Endothelial cell of umbilical vein (primary cell): ENCODE measurements around the gene SLCO2A1. TPM values are rescaled to one million over a fixed set of nuclear protein-coding genes. Genes with fewer than 3 reads are reported as not detected.

Experiments
- BruUV-seq: library from RNA; stranded (reverse); fragments of 400-500 nt; replicated peaks from 2 replicates; lab custom pipeline; 2021; lab: Mats Ljungman, UMichigan
- CTCF ChIA-PET: fragments of 300-600, 350-600 bp; sonication (Branson Sonifier 250); formaldehyde crosslinking; loops from one replicate; lab custom pipeline; 2021; ENCODE audit warnings: antibody characterized with exemption, inconsistent platforms; lab: Charles Lee
- POLR2A ChIA-PET: fragments of 300-600, 350-600 bp; sonication (Branson Sonifier 250); formaldehyde crosslinking; loops from one replicate; lab custom pipeline; 2021; ENCODE audit warnings: antibody characterized with exemption, inconsistent platforms; lab: Charles Lee
- DNase-seq: peaks from one replicate; pipeline ENCODE4 v3.0.0-alpha.2; 2011; ENCODE audit warnings: low read depth, low spot score
- FAIRE-seq: peaks from 2 replicates; lab custom pipeline; 2011; peaks lifted over from hg19 to GRCh38; lab: Jason Lieb, UNC
- H2AFZ ChIP-seq: 2 replicates; pipeline ENCODE4 v1.6.0; 2012; ENCODE audit warnings: low read depth, low read length, control low read depth, inconsistent platforms
- H3K27ac ChIP-seq: 2 replicates; pipeline ENCODE4 v1.5.1; 2011; ENCODE audit warnings: low read depth, mild to moderate bottlenecking, control low read depth, low read length, moderate library complexity; ENCODE audit not compliant: insufficient read depth
- H3K27me3 ChIP-seq, 2 experiments: 2 replicates each; pipeline versions ENCODE4 v1.6.0 to v1.6.1; 2011; ENCODE audit warnings: low read length in 2 of 2, mixed read lengths in 1 of 2; ENCODE audit not compliant: control insufficient read depth in 2 of 2, insufficient read depth in 2 of 2
- H3K36me3 ChIP-seq, 2 experiments: 2 replicates in 1 of 2; 3 replicates in 1 of 2; pipeline ENCODE4 v1.5.1; 2011; ENCODE audit warnings: low read length in 2 of 2, mild to moderate bottlenecking in 1 of 2, moderate library complexity in 1 of 2; ENCODE audit not compliant: control insufficient read depth in 2 of 2, insufficient read depth in 2 of 2; ENCODE audit errors: extremely low read depth in 1 of 2
- H3K4me1 ChIP-seq: 3 replicates; pipeline ENCODE4 v1.5.1; 2011; ENCODE audit warnings: mild to moderate bottlenecking, low read length; ENCODE audit not compliant: control insufficient read depth, insufficient read depth; ENCODE audit errors: extremely low read depth
- H3K4me2 ChIP-seq: 2 replicates; pipeline ENCODE4 v1.6.1; 2011; ENCODE audit warnings: low read length, control low read depth, mixed read lengths; ENCODE audit not compliant: insufficient read depth
- H3K4me3 ChIP-seq, 3 experiments: fragments of 200-600 bp in 1 of 3; sonication (generic), shearing (Covaris generic) in 1 of 3; replicated peaks in 1 of 3; 2 replicates each; pipeline ENCODE4 v1.5.1; 2011 to 2016; ENCODE audit warnings: control low read depth in 3 of 3, low read length in 3 of 3, mild to moderate bottlenecking in 2 of 3, inconsistent platforms in 1 of 3, low read depth in 1 of 3, moderate library complexity in 1 of 3; ENCODE audit not compliant: insufficient read depth in 1 of 3
- H3K79me2 ChIP-seq: 2 replicates; pipeline ENCODE4 v1.6.0; 2012; ENCODE audit warnings: low read length, inconsistent platforms; ENCODE audit not compliant: control insufficient read depth, insufficient read depth
- H3K9ac ChIP-seq: replicated peaks from 2 replicates; pipeline ENCODE3; 2011; ENCODE audit warnings: low read length, control low read depth; ENCODE audit not compliant: insufficient read depth; ENCODE audit errors: extremely low read depth
- H3K9me1 ChIP-seq: replicated peaks from 3 replicates; pipeline ENCODE4 v1.6.0; 2011; ENCODE audit warnings: mild to moderate bottlenecking, low read length; ENCODE audit not compliant: control insufficient read depth, insufficient read depth; ENCODE audit errors: extremely low read depth
- H3K9me3 ChIP-seq: replicated peaks from 2 replicates; pipeline ENCODE4 v1.5.1; 2012; ENCODE audit warnings: low read length, inconsistent platforms; ENCODE audit not compliant: control insufficient read depth, insufficient read depth
- H4K20me1 ChIP-seq: replicated peaks from 2 replicates; pipeline ENCODE3; 2011; ENCODE audit warnings: mild to moderate bottlenecking, low read length; ENCODE audit not compliant: control insufficient read depth, insufficient read depth; ENCODE audit errors: extremely low read depth
- EZH2 ChIP-seq: IDR thresholded peaks from 2 replicates; pipeline ENCODE4 v1.6.1; 2012; ENCODE audit warnings: borderline replicate concordance, low read depth, mild to moderate bottlenecking, moderate library complexity, low read length, inconsistent platforms; ENCODE audit not compliant: severe bottlenecking
- FOS ChIP-seq: IDR thresholded peaks from 2 replicates; pipeline ENCODE4 v1.6.1; 2011; ENCODE audit warnings: mild to moderate bottlenecking, low read length, moderate library complexity, borderline replicate concordance; ENCODE audit not compliant: insufficient read depth
- GATA2 ChIP-seq: IDR thresholded peaks from 2 replicates; pipeline ENCODE4 v1.7.0; 2011; ENCODE audit warnings: low read depth, mild to moderate bottlenecking, moderate library complexity, mixed read lengths, low read length; ENCODE audit not compliant: insufficient read length, insufficient read depth
- MYC ChIP-seq: IDR thresholded peaks from one replicate; pipeline ENCODE4 v1.6.1; 2011; ENCODE audit warnings: mild to moderate bottlenecking, low read depth, low read length
- POLR2AphosphoS5 ChIP-seq: IDR thresholded peaks from 2 replicates; pipeline ENCODE4 v1.6.1; 2012; ENCODE audit warnings: low read depth, mild to moderate bottlenecking, control low read depth, low read length, moderate library complexity; ENCODE audit not compliant: insufficient read depth
- dilution Hi-C: fragments of 300-500 bp; cut with MboI; formaldehyde crosslinking; loops from one replicate; pipeline ENCODE4 v1.15.0; 2019; ENCODE audit warnings: low sequenced_read_pairs; ENCODE audit not compliant: extremely low pct_ligation_motif_present
- intact Hi-C: fragments of 100-400 bp; cut with micrococcal nuclease; formaldehyde crosslinking; loops from one replicate; pipeline ENCODE4 v1.10.0; 2022
- polyA plus RNA-seq, 4 experiments: library from polyadenylated mRNA; depleted of rRNA in 3 of 4; stranded (reverse) in 3 of 4; unstranded in 1 of 4; fragments of >200 nt; gene quantifications; 2 replicates each; pipeline versions ENCODE4 v1.2.1 to v1.2.3, GENCODE V29; 2011 to 2012; ENCODE audit warnings: missing spikeins in 1 of 4
- total RNA-seq: library from RNA; stranded (reverse); gene quantifications from 2 replicates; pipeline ENCODE4 v1.2.3, GENCODE V29; 2021
- TF ChIP-seq, protein P1 (sequence below), 2 donors: IDR thresholded peaks; 1 replicate in 1 of 2; 2 replicates in 1 of 2; pipeline ENCODE4 v1.5.1; 2011; ENCODE audit warnings: low read length in 2 of 2, mild to moderate bottlenecking in 2 of 2, moderate library complexity in 2 of 2, control low read depth in 1 of 2, inconsistent platforms in 1 of 2, low read depth in 1 of 2; ENCODE audit not compliant: insufficient read depth in 1 of 2; ENCODE audit errors: extremely low read depth in 1 of 2
- TF ChIP-seq, protein P2 (sequence below): IDR thresholded peaks from 2 replicates; pipeline ENCODE4 v1.6.1; 2011; ENCODE audit not compliant: insufficient read depth, insufficient read length

SLCO2A1 gene
- total and polyA plus RNA-seq, 2 donors (not counting 3 experiments of a cell fraction or from before 2014, with no cell fraction given), result 1.4 to 11.9 TPM

DNA sequence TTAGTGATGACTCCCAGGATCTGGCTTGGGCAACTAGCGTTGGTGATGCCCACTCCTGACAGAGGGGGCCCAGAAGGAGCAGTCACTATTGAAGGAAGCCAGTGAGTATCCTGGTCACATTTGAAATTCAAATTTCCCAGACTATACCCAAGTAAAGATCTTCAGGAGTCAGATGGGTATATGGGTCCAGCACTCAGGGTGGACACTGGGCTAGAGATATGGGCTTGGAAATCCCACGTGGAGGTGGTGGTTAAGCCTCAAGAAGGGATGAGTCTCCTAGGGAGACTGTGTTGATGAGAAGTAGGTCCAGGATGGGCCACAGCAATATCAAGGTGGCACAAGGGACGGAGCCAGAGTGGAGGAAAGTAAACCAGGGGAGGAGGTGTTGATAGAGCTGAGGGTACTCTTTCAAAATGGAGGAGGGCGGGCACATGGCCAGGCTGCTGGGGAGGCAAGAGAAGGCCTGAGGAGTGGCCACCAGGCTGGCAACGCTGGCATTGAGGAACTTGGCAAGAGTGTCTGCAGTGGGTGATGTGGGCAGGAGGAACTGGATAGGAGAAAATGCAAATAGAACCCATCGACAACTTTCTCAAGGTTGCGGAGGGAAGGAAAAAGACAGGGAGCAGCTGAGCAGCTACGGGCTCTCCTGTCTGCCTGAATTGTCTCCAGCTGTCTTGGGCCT is 3.7 kb upstream of the SLCO2A1 start:
- Histone ChIP-seq H3K27me3 (peaks cover 0 to 3% of the 10 kb centered on the region in 2 experiments), H3K4me2 (no peak overlapping the region), H4K20me1 (no peaks in the 10 kb centered on the region), H2AFZ (no peak overlapping the region), H3K79me2 (no peaks in the 10 kb centered on the region), H3K36me3 (no peaks in the 10 kb centered on the region), H3K4me3 (no peak overlapping the region), H3K27ac (no peak overlapping the region), H3K9ac (no peak overlapping the region), H3K9me3 (no peaks in the 10 kb centered on the region), H3K4me1 (peaks cover 9% of the 10 kb centered on the region), H3K9me1 (no peaks in the 10 kb centered on the region)
- dilution Hi-C loops, result no loop called here
- DNase-seq (no peak), FAIRE-seq (no peak)
- BruUV-seq, result no TSS peak
- ChIA-PET CTCF (interaction anchor here (1.2 kb wide), 1 partner anchor 178 kb away, joined by 5 read pairs; no protein-coding TSS in a partner anchor), POLR2A (no interaction called here)
- TF ChIP-seq POLR2AphosphoS5 (no peak), GATA2 (no peak), EZH2 (no peak), FOS (no peak)
- intact Hi-C loops, result no loop called here

DNA sequence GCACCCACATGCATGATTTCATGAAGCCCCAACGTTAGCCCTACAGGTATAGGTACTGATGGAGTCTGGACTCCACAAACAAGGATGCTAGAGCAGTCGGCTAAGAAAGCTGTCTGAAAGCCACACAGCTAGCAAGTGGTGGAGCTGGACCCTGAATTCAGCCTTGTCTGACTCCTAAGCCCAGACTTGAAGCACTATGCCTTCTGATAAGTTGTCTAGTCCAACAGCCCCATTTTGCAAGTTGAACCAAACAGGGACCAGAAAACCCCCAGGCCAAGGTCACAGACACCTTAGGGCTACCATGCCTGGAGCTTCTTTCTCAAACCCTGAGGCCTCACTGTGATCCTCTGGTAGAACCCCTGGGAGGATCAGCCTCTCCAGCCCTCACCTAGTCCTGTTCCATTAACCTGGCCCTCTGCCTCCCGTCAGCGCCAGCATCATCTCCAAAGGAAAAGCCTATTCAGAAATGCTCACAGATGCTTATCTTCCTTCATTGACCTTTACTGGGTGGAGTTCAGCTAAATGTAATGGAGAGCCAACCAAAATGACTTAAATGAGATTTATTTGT is 1.7 kb upstream of the SLCO2A1 start:
- Histone ChIP-seq H3K9ac (no peak overlapping the region), H3K27ac (no peak overlapping the region), H2AFZ (no peak overlapping the region), H3K9me1 (no peaks in the 10 kb centered on the region), H4K20me1 (no peaks in the 10 kb centered on the region), H3K79me2 (no peaks in the 10 kb centered on the region), H3K4me1 (peaks cover 16% of the 10 kb centered on the region), H3K27me3 (peaks cover 0 to 5% of the 10 kb centered on the region in 2 experiments), H3K9me3 (no peaks in the 10 kb centered on the region), H3K36me3 (no peaks in the 10 kb centered on the region), H3K4me3 (no peak overlapping the region), H3K4me2 (no peak overlapping the region)
- POLR2A ChIA-PET, result no interaction called here
- no peak for DNase-seq
- CTCF ChIA-PET, result interaction anchor here (1.0 to 1.5 kb wide), 3 partner anchors 10 to 101 kb away, joined by 3 to 4 read pairs (median 4); no protein-coding TSS in a partner anchor
- TF ChIP-seq, protein P1, sequence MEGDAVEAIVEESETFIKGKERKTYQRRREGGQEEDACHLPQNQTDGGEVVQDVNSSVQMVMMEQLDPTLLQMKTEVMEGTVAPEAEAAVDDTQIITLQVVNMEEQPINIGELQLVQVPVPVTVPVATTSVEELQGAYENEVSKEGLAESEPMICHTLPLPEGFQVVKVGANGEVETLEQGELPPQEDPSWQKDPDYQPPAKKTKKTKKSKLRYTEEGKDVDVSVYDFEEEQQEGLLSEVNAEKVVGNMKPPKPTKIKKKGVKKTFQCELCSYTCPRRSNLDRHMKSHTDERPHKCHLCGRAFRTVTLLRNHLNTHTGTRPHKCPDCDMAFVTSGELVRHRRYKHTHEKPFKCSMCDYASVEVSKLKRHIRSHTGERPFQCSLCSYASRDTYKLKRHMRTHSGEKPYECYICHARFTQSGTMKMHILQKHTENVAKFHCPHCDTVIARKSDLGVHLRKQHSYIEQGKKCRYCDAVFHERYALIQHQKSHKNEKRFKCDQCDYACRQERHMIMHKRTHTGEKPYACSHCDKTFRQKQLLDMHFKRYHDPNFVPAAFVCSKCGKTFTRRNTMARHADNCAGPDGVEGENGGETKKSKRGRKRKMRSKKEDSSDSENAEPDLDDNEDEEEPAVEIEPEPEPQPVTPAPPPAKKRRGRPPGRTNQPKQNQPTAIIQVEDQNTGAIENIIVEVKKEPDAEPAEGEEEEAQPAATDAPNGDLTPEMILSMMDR (IDR thresholded peaks at IDR 0.05; ENCODE audit: extremely low read depth in 1 of 2, insufficient read depth in 1 of 2, low read depth in 1 of 2, low read length in 2 of 2), result no peak
- TF ChIP-seq, protein P2, sequence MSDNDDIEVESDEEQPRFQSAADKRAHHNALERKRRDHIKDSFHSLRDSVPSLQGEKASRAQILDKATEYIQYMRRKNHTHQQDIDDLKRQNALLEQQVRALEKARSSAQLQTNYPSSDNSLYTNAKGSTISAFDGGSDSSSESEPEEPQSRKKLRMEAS, result no peak
- TF ChIP-seq MYC, result no peak
- no TSS peak for BruUV-seq
- dilution Hi-C loops (no loop called here), intact Hi-C loops (no loop called here)
- FAIRE-seq, result no peak
